ENCODE measurements around the gene TTLL5.

TTLL5 gene

DNA sequence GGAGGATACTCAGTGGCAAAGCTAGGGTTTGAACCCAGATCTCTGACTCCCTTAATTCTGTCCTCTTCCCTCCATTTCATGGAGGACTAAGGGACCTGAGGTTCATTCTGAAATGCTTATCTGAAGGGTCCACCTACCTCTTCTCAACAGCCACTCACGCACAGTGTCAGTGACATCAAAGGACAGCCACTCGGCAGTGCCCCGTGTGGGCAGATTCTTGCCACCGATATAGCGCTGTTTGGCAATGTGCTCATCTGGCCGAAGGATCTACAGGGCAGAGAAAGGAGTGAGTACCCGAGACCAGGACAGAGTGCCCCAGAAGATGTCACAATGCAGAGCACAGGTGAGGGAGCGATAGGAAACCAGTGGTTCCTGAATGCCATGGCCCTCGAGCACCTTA is 309.9 kb downstream of the TTLL5 start:
- Histone ChIP-seq H3K4me1 (peaks cover 5% of the 10 kb centered on the region; the same call in 1 of the 2 replicates), H3K36me3 (no peaks in the 10 kb centered on the region; the same call in 1 of the 2 replicates), H3K27me3 (no peaks in the 10 kb centered on the region), H3K4me3 (ENCODE audit: low read depth, low read length) (no peak overlapping the region), H3K9me3 (no peaks in the 10 kb centered on the region)
- TF ChIP-seq, protein P1, sequence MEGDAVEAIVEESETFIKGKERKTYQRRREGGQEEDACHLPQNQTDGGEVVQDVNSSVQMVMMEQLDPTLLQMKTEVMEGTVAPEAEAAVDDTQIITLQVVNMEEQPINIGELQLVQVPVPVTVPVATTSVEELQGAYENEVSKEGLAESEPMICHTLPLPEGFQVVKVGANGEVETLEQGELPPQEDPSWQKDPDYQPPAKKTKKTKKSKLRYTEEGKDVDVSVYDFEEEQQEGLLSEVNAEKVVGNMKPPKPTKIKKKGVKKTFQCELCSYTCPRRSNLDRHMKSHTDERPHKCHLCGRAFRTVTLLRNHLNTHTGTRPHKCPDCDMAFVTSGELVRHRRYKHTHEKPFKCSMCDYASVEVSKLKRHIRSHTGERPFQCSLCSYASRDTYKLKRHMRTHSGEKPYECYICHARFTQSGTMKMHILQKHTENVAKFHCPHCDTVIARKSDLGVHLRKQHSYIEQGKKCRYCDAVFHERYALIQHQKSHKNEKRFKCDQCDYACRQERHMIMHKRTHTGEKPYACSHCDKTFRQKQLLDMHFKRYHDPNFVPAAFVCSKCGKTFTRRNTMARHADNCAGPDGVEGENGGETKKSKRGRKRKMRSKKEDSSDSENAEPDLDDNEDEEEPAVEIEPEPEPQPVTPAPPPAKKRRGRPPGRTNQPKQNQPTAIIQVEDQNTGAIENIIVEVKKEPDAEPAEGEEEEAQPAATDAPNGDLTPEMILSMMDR (IDR thresholded peaks at IDR 0.05; ENCODE audit: low read depth, low read length): no peak
- DNase-seq: no peak

DNA sequence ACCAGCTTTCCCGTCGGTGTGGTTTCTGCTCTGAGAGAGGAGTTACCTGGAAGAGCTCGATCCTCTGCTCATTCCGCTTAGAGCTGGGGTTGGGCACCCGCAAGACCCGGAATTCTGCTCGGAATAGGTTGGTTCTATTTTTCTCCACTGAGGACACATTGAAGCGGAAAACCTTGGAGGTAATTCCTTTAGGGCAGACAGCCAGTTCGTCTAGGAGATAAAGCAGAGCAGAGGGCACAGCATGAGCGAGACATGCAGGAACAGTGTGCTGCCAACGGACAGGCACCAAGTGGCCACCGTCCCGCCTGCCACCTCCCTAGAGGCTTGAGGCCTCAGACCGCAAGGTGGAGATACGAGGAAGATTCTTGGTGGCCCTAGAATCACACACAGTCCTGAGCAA is 310.5 kb downstream of the TTLL5 start:
- no peaks in the 10 kb centered on the region for H3K9me3 ChIP-seq
- H3K4me3 ChIP-seq (ENCODE audit: low read depth, low read length): no peak overlapping the region
- H3K27me3 ChIP-seq: no peaks in the 10 kb centered on the region
- no peaks in the 10 kb centered on the region for H3K36me3 ChIP-seq
- peaks cover 5% of the 10 kb centered on the region; the same call in 1 of the 2 replicates for H3K4me1 ChIP-seq
- no peak for DNase-seq
- TF ChIP-seq, protein P1 (IDR thresholded peaks at IDR 0.05; ENCODE audit: low read depth, low read length): no peak

DNA sequence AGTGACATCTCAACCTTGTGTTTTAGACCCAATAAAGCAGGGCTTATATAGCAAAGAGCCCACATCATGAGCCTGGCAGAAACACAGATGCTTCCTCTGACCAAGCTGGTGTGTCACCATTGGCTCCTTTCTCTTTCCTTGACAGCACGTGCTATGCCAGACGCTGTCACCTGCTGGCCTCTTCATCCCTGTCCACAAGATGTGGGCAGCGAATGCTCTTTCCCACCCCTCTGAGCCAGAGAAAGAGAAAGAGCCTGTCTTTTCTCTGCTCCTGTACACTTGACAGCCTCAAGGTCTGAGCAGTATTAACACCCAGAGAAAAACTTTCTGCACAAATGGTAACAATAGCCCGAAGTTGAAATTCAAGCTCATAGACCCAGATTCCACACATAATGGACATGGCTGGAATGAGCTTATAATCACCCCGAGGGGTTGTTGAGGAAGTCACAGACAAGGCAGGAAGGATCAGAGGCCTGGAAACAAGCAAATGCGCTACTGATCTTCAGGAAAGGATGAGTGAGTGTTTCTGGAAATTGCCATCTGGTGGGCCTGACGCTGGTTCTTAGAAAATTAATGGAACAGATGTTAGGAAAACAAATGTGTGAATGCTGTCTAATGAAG is 311.9 kb downstream of the TTLL5 start:
- TF ChIP-seq, protein P1 (IDR thresholded peaks at IDR 0.05; ENCODE audit: low read depth, low read length): no peak
- DNase-seq: peak; percentile 32
- no peaks in the 10 kb centered on the region for H3K9me3 ChIP-seq

DNA sequence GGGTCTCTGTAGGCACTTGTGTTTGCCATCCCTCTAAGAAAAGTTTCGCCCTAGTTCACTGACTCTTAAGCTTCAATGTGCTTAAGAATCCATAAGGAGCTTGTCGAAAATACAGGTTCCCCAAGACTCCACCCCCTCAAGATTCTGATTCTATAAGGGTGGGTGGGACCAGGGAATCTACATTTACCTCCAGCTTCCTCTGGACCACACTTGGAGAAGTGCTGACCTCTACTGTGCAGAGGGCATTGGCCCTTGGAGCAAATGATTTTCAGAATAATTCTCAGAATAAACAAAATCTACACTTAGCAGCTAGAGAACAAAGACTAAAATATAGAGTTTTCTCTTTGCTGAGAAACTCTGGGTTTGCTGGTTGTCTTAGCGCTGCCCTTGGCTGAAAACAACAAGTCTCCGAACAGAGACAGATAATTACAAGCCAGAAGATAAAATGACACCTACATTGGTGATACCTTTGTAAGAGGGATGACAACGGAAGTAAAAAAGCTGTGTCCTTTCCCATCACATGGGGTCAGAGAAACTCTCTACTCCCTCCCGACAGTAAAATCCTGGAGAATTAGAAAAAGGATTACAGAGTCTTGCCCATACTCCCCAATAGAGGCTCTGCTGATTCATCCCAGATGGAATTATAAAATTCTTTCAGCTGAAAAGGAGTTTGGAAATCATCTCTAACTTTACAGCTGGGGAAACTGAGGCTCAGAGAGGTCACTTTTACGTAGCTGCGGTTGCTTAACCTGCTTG is 316.0 kb downstream of the TTLL5 start:
- H3K9me3 ChIP-seq: no peaks in the 10 kb centered on the region
- DNase-seq: no peak
- no peaks in the 10 kb centered on the region for H3K36me3 ChIP-seq
- TF ChIP-seq, protein P1 (IDR thresholded peaks at IDR 0.05; ENCODE audit: low read depth, low read length): no peak
- no peak overlapping the region for H3K4me3 ChIP-seq (ENCODE audit: low read depth, low read length)
- H3K4me1 ChIP-seq: peaks cover 5% of the 10 kb centered on the region; the same call in 1 of the 2 replicates
- no peaks in the 10 kb centered on the region for H3K27me3 ChIP-seq

More for the DNA sequence above, 311.9 kb downstream of the TTLL5 start:
- Histone ChIP-seq H3K36me3 (no peaks in the 10 kb centered on the region), H3K4me1 (peaks cover 5% of the 10 kb centered on the region; the same call in 1 of the 2 replicates), H3K27me3 (no peaks in the 10 kb centered on the region), H3K4me3 (ENCODE audit: low read depth, low read length) (no peak overlapping the region)

DNA sequence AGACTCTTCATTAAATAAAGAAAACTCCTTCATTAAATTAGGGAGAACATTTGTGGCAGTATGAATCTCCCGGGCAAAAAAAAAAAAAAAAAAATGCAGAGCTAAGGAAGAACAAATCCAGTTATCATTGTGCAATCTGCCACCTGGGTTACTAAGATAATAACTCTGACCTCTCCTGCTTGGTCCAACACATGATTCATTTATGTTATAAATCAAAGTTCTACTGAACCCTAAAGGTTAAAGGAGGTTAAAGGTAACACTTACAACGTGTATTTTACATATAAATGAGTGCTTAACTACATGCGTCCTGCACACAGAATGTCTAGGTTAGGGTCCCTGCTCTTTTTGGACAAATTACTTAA is 316.5 kb downstream of the TTLL5 start:
- TF ChIP-seq, protein P1 (IDR thresholded peaks at IDR 0.05; ENCODE audit: low read depth, low read length): no peak
- Histone ChIP-seq H3K4me1 (peaks cover 5% of the 10 kb centered on the region; the same call in 1 of the 2 replicates), H3K27me3 (no peaks in the 10 kb centered on the region), H3K36me3 (no peaks in the 10 kb centered on the region), H3K4me3 (ENCODE audit: low read depth, low read length) (no peak overlapping the region), H3K9me3 (no peaks in the 10 kb centered on the region)
- DNase-seq: no peak

DNA sequence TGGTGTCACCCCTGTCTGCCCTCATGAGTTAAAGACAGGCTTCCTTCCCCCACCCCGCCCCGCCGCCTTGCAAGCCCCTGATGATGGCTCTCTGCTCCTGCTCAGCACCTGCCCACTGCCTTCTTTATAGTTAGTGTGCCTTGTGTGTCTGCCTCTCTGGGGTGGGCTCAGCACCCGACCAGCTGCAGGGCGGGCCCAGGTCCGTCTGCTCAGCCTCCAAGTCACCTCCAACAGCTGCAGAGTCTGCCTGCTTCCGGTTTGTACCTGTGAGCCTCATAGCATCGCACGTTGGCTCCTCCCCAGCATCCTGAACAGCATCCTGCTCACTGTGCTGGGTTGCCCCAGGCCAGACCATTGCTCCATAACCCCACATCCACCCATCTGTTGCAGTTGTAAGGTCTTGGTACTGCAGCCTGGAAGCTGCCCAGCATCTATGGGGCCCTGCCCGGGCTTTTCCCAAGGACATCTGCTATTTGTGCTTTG is 317.2 kb downstream of the TTLL5 start:
- DNase-seq: peak; percentile 15
- TF ChIP-seq, protein P1 (IDR thresholded peaks at IDR 0.05; ENCODE audit: low read depth, low read length): no peak

More for the DNA sequence above, 317.2 kb downstream of the TTLL5 start:
- Histone ChIP-seq H3K9me3 (no peaks in the 10 kb centered on the region), H3K27me3 (no peaks in the 10 kb centered on the region), H3K4me1 (no peaks in the 10 kb centered on the region; the same call in 1 of the 2 replicates), H3K36me3 (no peaks in the 10 kb centered on the region), H3K4me3 (ENCODE audit: low read depth, low read length) (no peak overlapping the region)

All from BE2C (cell line).